DMS153 treated with DMSO at 0.1 percent for 48 hours (cell line): Measurements from ENCODE around the gene KHDC4.

Experiments used
- DNase-seq: peaks from one replicate; lab custom pipeline; 2025; ENCODE audit not compliant: unreplicated experiment; lab: John Stamatoyannopoulos, UW

KHDC4 gene

GRCh38 chr1:155934097-155934935 is at the start of gene KHDC4:
KHDC4 (minus strand) TSS chr1:155934413; CDS start chr1:155934373, 40 bp downstream.
- DNase-seq = peak; percentile 99

GRCh38 chr1:155983191-155984024 is 49.2 kb upstream of the KHDC4 start:
- DNase-seq = no peak

GRCh38 chr1:155982106-155982505 is 47.9 kb upstream of the KHDC4 start:
- DNase-seq = no peak

- no peak for DNase-seq
These were observed 47.3 kb upstream of the KHDC4 start for GRCh38 chr1:155981266-155982088.

GRCh38 chr1:155979597-155980343 is 45.6 kb upstream of the KHDC4 start:
- DNase-seq = no peak

- DNase-seq = no peak
These were observed 44.8 kb upstream of the KHDC4 start for GRCh38 chr1:155978973-155979429.

GRCh38 chr1:155978325-155978972 is 44.2 kb upstream of the KHDC4 start, which contains the start of gene ARHGEF2:
ARHGEF2 (minus strand) TSS chr1:155978547; CDS start chr1:155978427, 120 bp downstream.
- DNase-seq = peak; percentile 22

- no peak for DNase-seq
These were observed 43.6 kb upstream of the KHDC4 start for GRCh38 chr1:155977690-155978324.

- peak; percentile 73 for DNase-seq
These were observed 42.9 kb upstream of the KHDC4 start for GRCh38 chr1:155976913-155977689.

GRCh38 chr1:155976062-155976912 is 42.1 kb upstream of the KHDC4 start:
- DNase-seq = peak; percentile 78

GRCh38 chr1:155975375-155976061 is 41.3 kb upstream of the KHDC4 start:
- DNase-seq = no peak

- peak; percentile 63 for DNase-seq
These were observed 40.2 kb upstream of the KHDC4 start for GRCh38 chr1:155974208-155975115.

GRCh38 chr1:155973723-155974122 is 39.5 kb upstream of the KHDC4 start:
- DNase-seq = no peak

- no peak for DNase-seq
These were observed 37.9 kb upstream of the KHDC4 start for GRCh38 chr1:155971910-155972809.
